CD4-positive, alpha-beta T cell treated with Interleukin-4 for 4 hours (primary cell): ENCODE results near the gene NMRK1.

Source experiments
- DNase-seq: peaks from one replicate; pipeline ENCODE4 v3.0.0-alpha.2; 2020

NMRK1 gene

DNA sequence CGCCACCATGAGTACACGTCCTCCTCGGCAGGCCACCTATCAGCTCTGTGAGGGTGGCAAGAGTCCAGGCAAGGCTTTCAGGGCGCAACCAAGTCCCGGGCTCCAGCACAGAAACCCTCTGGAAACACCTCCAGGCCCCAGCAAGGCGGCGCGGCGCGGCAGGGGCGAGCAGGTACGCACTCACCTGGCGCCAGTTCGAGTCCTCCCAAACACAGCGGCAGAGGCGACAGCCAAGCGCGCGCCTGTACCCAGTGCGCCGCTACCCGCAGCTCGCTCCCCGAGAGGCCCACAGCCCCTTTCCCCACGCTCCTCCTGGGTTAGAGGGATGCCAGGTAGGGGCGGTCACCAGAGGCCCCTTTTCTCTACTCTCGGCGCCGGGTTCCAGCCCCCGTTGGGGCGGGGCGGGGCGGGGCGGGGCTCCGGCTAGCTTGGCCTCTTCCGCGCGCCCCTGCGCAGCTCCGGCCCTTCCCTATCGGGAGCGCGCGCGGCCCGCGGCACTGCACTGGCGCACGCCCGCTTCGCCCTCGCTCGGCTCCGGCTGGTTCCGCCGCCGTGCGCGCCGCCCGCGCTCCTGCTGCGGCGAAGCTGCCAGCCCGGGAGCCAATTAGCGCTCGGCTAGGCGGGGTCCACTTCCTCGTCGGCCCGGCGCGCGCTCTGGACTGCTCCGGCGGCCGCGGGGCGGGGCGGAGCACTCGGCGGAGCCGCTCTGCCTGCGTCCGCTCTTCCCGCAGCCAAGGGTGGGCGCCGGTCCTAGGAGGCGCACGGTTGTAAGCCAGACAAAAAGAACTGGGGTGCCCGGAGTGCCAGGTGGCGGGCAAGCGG is at the start of gene NMRK1, which contains the start of gene OSTF1:
TSS of gene NMRK1 (minus strand) at position 332 of the 822 bp plus-strand sequence. CDS start 5,040 bp downstream, outside the sequence.
TSS of gene OSTF1 (plus strand) at position 691 of the 822 bp plus-strand sequence. CDS start 179 bp downstream, outside the sequence.
- DNase-seq, result peak; percentile 94

DNA sequence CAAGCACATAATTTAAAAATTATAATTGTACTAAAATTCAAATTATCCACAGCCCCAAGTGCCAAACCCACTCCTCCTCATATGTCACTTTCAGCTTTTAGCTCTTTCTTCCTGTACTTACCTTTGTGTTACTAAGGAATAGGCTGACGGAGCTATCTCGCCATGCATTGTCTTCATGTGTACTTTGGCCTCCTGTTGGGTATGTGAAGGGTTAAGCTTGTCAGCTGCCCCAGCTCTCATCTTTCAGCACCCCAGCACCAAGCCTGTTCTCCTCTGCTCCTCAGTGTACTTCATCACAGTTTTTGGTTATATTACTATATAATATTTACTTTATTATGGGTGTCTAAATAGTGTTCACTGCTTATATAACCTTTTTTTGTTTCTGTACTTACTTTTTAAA is 46.5 kb upstream of the NMRK1 start:
- no peak for DNase-seq

DNA sequence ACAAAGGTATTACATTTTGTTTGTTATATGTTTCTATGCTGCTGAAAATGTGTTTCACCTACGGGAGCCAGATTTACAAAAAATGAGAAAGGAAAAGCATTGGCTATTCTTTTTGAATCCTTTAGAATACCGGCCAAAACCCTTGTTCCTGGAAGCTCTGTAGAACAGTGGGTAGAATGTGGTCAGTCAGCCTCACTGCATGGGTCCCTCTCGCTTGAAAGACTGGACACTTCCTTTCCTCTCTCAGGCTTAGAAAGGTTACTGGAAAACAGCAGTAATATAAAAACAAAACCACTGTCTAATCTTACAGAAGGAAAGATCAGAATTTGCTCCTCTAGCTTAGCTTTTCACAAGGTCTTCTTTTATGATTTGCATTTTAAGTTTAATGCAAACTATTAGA is 45.4 kb upstream of the NMRK1 start:
- DNase-seq, result no peak

DNA sequence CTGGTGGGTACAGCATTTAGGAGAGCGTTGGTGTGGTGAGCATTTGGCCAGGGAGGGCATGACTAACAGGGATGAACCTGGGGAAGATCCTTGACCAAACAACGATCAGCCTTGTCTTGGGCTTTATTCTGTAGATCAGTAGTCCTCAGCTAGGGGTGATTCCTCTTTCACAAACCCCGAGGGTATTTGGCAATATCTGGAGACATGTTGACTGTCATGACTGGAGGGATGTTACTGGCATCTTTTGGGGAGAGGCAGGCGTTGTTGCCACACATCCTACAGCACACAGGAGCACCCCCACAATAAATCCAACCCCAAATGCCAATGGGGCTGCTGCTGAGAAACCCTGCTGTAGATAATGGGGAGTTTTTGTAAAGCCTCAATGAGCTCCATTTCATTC is 44.3 kb upstream of the NMRK1 start:
- no peak for DNase-seq

DNA sequence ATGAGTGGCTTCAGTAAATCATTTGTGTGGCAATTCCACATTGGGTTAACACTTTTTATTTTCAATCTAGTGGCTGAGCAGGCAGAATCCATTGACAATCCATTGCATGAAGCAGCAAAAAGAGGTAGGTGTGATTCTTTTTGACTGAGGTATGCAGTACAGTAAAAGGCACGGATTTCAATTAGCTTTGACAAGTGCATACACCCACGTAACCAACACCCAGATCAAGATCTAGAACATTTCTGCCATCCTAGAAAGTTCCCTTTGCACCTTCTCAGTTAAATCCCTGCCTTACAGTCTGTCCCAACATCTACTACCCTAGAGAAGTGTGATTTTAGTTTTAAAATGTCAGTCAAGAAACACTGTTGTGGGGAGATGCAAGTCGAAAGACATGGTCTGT is 43.7 kb upstream of the NMRK1 start:
- DNase-seq, result no peak

DNA sequence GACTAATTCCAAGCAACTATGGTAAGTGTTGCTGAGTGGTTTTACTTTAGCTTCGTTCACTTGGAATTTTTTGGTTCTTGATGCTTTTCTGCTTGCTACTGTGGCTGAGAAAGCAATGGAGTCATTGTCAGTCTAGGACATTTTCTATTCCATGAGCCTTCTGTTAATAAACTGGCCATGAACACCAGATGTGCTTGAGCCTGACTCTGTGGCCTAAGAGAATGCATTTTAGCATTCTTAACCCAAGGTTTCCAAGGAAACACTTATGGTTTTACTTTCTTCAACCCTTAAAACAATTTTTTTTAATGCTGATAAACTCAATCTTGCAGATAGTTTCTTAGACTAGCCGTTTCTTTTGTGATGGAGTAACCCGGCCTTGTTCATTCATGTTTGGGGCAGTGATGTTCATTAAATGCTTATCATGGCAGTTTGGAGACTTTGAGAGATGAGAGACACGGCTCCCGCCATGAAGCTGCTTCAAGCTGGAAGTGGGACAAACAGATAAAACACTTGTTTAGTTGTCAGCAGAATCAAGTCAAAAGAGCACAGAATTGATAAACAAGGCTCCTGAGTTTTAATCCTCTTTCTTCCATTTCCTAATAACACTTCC is 42.8 kb upstream of the NMRK1 start:
- no peak for DNase-seq

DNA sequence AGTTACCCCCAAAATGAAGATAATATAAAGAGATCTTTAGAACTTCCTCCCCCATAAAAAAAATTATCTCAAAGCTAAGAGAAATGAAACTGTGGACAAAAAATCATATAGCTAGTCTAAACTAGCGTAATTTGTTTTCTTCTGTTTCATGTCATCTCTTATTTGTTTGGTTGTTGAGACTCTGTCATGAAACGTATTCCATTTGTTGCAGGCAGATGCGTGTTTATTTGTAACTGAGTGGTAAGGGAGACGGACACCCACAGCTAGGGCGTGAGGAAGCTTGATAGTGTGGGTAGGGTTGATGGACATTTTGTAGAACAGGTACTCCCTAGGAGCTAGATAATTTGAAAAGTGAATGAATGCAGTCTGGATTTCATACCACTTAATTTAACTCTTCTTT is 42.2 kb upstream of the NMRK1 start:
- DNase-seq, result no peak

DNA sequence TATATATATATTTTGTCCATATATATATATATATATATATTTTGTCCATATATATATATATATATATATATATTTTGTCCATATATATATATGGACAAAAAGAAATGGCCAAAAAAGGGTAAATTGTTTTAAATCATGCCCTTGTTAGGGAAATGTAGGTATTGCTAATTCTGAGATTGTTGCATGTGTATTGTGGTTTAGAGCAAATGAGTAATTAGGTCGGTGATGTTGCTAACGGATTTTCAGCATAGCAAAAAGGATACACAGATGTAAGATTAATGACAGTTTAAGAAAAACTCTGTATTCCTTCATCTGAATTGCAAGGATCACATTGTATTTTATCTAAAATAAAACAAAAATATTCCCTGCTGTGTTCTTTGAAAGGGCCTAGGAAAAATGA is 40.6 kb upstream of the NMRK1 start:
- DNase-seq, result no peak

DNA sequence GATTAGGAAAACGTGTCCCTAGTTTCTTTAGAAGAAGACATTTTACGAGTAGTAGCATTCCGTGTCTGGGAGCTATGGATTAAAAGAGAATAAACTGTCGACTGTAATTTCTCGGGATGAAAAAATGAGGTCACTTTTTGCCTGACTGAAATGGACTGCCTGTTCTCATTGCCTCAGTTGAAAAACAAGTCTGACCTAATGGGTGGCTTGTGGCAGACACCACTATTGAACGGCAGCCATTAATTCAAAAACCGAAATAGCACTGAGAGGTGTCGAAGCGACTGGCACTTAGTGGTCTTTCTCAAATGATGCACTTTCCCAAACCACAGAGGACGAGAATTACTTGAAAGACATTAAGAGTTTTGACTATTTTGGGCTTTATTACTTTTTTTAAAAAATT is 35.7 kb upstream of the NMRK1 start:
- no peak for DNase-seq

DNA sequence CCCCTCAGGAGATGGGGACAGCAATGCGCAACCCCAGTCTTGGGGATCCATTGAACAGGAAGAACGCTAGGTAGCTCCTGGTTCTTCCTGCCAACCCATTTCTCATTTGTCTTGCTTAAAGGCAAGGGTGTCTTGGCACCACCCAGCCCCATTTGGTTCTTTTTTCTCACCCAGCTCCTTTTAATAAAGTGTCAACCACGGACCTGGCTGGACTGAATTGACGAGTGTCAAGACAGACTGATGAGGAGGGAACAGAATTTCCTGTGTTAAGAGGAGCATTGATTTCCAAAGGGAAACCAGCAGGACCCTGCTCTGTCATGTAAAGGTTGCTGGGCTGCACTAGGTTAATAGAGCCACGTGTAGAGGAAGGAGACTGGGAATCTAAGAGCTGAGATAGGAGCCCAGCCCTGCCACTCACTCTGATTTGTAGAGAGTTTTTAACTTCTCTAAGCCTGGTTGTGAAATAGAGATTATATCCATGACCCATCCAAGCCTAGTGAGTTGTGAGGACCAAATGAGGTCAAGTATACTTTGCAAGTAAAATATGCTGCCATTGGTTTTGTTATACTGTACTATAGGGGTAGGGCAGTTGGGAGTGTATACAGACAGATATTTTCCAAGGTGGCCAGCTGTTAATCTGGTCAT is 34.1 kb upstream of the NMRK1 start:
- no peak for DNase-seq

DNA sequence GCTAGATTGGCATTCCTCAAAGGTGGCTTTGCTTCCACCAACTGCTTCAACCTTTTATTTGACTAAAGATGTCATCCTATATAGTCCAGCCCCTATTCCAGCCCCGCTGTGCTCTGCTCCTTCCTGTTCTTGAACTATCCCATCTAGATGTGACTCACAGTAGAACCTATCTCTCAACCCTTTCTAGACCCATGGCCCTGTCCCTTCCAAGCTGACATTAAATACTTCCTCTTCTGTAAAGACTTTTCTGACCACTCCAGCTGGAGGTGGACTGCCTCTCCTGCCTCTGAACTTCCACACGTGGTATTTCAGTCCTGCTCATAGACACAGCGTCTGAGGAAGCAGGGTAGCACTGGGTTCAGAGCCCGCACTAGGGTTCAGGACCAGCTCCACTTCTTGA is 32.7 kb upstream of the NMRK1 start:
- DNase-seq, result no peak

DNA sequence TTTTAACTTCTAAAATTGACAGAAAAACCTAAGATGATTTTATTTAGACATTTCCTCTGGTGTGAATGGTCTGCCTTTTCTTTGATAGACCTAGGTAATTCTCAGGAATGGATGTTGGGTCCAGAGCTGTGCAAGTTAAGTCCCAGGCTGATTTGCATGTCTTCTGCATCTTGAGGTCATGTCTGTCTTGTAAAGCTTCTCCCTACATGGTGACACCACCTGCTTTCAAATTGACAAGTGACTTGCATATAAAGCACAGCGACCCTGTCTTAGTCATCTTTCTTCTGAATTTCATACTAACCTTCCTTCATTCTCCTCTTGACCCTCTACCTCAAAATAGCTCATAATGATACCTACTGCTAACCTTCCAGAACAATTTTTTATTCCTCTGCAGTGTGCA is 29.6 kb upstream of the NMRK1 start:
- DNase-seq, result peak; percentile 35

DNA sequence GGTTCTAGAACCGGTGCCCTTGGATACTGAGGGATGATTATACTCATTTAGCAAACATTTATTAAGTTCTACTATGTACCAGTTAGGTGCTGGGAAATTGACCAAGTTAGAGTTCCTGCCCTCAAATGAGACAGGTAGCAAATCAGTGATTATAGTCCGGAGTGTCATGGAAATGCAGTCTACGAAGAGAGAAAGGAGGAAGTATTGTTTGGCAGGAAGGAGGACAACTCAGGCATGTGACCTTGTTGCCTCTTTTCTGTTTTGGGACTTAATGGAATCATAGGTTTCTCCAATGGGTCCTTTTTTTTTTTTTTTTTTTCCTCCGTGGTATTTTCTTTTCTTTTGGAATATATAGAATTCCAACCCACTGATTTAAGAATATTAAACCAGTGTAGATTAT is 28.4 kb upstream of the NMRK1 start:
- DNase-seq, result no peak

DNA sequence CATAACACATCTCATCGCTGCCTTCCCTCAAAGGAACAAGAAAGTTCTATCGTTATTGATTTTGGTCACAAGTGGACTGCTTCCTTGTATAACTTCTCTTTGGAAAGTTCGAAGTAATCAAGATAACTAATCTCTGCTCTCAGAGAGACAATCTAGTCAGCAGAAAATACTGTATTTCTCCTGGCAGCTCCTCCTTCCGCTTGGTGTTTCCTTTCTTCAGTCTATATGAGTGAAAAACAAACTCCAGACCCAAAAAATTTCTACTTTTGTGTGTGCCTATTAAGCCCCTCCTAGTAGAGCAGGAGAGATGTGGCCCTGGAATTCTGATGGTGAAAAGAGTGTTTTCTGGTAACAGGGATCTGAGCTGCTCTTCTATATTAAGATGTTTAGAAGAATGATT is 24.8 kb upstream of the NMRK1 start:
- DNase-seq, result no peak

DNA sequence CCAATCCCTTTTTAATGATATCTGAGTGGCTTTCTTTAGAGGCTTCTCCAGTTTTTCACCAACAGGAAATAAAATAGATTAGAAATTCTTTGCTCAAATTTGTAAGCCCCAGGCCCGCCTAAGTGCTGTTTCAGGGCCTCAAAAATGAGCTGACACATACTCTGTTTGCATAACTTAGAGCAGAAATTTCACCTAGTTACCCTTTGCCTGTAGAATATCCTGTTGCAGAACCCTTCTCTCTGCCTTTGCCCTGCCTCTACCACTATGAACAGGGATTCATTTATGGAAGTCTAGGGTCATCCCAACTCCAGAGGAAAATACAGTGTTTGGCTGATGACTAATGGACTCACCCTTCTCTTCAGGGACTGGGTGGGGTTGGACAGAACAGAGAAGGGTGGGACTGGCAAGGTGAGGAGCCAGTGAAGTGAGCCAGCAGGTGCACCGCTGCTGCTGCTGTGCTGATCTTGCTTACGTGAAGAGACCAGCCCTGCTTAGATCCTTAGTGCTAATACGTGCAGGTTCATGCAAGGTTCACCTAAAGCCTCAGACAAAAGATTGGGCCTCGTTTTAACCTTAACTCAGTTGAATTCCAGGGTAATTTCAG is 23.2 kb upstream of the NMRK1 start:
- no peak for DNase-seq

DNA sequence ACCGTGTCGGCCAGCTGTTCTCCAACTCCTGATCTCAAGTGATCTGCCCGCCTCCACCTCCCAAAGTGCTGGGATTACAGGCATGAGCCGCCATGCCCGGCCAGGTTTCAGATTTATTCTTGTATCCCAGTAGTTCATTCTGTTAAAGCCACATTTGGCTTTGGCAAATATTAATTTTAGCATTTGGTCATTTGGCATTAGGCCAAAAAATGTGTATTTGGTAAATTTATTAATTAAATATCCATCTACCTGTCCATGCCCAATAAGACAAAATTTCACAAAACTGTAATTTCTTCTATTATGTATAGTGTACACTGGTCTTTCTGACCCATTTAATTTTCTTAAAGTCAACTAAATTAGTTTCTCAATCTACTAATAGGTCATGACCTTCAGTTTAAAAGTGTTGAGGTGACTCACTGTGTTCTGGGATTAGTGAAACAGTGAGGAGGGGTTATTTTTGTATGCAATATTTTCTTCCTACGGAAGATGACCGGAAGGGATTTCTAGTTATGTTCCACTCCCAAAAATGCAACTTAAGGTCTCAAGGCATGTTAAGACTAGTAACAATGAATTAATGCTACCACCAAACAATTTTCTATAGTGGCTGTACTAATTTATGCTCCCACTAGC is 21.4 kb upstream of the NMRK1 start:
- no peak for DNase-seq

DNA sequence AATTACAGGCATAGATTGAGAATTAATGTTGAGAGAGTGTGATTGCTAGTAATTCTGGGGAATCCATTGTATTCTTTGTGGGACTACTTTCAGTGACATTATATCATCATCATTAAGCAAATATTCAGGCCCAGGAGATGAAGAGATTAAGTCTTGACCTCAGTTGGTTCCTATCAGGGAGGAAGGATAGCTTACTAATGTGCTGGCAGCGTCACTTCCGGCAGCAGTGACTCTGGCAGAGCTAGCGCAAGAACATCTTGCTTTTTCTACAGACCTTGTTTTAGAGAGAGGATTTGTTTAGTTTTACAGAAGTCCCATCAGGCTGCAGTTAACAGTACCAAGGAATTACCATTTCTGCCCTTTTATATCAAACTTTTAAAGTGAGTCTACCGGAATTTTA is 20.6 kb upstream of the NMRK1 start:
- peak; percentile 28 for DNase-seq

DNA sequence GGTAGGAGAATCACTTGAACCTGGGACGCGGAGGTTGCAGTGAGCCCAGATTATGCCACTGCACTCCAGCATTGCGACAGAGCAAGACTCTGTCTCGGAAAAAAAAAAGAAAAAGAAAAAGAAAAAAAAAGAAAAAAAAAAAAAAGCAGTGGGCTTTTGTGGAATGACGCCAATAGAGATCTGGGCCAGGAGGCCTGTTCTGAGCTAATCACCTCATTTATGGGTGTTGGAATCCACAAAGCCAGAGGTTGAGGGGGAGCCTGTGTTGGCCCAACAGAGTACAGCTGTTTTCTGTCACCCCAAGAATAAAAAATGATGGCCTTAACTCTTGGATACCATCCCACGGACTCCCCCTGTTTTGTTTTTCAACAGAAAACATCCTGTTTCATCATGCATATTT is 18.9 kb upstream of the NMRK1 start:
- no peak for DNase-seq

DNA sequence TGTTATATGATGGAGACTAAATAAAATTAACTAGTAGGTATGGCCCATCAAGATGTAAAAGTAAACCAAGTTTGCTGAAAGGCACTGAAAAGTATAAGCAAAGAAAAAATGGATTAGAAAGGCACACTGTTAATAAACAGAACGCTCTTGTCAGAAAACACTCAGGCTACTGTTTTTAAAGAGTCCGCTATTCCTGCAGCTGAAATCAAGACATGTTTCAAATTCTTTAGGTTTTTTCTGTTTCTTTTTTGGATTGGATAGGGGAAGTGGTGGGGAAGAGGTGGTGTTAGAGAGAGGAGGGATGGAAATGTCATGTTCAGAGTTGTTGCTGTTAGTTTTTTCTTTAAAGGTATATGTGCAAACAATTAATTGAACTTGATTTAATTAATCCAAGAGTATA is 17.9 kb upstream of the NMRK1 start:
- no peak for DNase-seq

DNA sequence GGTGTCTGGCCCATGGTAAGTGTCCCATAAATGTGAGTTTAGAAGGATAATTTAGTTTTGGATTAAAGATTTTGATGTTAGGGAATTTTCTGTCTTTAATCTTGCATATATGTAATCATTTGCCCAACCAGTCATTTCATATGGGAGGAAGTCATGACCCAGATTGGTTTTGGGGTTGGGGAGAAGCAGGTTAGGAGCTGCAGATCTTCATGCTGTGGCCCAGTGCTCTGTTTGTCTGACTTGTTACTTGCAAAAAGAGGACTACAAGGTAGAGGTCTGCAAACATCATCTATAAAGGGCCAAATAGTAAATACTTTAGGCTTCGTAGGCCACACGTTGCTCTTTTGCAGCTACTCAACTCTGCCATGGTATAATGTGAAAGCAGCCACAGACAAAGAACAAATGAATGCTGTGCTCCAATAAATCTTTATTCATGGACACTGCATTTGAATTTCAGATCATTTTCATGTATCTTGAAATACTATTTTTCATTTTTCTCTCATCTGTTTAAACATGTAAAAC is 17.1 kb upstream of the NMRK1 start:
- DNase-seq, result no peak

DNA sequence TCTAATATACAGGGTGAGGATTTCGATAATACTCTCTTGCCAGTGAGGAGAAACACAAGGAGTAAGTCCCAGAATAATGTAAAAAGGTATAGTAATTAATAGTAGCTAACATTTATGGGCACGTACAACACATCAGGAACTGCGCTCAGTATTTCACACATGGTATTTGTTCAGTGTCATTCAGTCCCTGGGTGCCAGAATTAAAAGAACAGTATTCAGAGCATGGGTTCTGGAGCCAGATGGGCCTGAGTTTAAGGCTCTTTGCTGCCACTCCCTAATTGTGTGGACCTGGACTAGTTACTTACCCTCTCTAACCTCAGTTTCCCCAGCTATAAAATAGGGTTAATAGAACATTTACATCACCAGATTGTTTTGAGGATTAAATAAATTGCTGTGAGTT is 16.7 kb upstream of the NMRK1 start:
- DNase-seq, result no peak

DNA sequence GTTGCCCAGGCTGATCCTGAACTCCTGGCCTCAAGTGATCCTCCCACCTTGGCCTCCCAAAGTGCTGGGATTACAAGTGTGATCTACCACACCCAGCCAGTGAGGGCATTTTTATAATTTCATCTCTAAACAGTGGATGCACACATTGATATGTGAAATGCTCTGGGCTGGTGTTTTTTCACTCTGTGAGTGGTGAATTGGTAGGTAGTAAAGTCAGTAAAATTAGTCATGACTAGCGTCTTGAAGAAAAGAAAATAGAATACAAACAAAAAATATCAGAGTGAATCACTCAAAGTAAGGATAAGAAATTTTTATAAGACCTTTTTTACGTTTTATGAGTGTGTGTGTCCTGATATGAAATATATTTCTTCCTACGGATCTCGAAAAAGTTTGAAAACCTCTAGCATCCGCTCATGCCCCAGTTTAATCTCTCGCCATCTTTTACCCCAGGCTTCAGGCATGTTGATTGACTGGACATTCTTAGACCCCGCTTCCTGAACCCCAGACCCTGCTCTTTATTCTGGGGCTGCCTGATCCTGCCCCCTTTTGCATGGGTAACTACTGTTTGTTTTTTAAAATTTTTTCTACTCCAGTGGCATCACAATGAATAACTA is 14.3 kb upstream of the NMRK1 start:
- DNase-seq, result no peak
